Lung (tissue), 12 donors: ENCODE results near the gene SPRED2. TPM values are rescaled to one million over a fixed set of nuclear protein-coding genes. Genes with fewer than 3 reads are reported as not detected.
A peak's percentile ranks its signal among the peaks of the same experiment; 100 is the strongest.

ENCODE experiments used
- ATAC-seq: fragments of 200-7000 bp; cut with Tn5 transposase; one replicate; pipeline ENCODE4 v1.9.1; 2020; ENCODE audit warnings: moderate number of reproducible peaks; ENCODE audit not compliant: insufficient read depth, low FRiP score
- DNase-seq, 3 donors: peaks; one replicate each; pipeline ENCODE4 v3.0.0-alpha.2; 2013 to 2017
- H3K27ac ChIP-seq, 2 donors: one replicate each; pipeline ENCODE4 v1.5.1; 2013; ENCODE audit warnings: mild to moderate bottlenecking in 2 of 2, moderate library complexity in 2 of 2, control low read depth in 1 of 2, inconsistent platforms in 1 of 2, low read depth in 1 of 2, low read length in 1 of 2
- H3K27me3 ChIP-seq, 3 donors: one replicate each; pipeline ENCODE4 v1.5.1; 2013; ENCODE audit warnings: low read length in 2 of 3; ENCODE audit not compliant: control insufficient read depth in 3 of 3, insufficient read depth in 3 of 3
- H3K36me3 ChIP-seq, 4 donors: one replicate each; pipeline ENCODE4 v1.5.1; 2013; ENCODE audit warnings: low read length in 4 of 4, mild to moderate bottlenecking in 1 of 4, moderate library complexity in 1 of 4; ENCODE audit not compliant: control insufficient read depth in 4 of 4, insufficient read depth in 4 of 4
- H3K4me1 ChIP-seq, 5 donors: one replicate each; pipeline ENCODE4 v1.5.1; 2013; ENCODE audit warnings: low read length in 5 of 5, mild to moderate bottlenecking in 2 of 5, moderate library complexity in 1 of 5; ENCODE audit not compliant: control insufficient read depth in 5 of 5, insufficient read depth in 5 of 5
- H3K4me3 ChIP-seq: one replicate; pipeline ENCODE4 v1.5.1; 2013; ENCODE audit warnings: mild to moderate bottlenecking, control low read depth, moderate library complexity
- H3K9ac ChIP-seq, 2 donors: one replicate each; pipeline ENCODE4 v1.5.1; 2013; ENCODE audit warnings: low read length in 2 of 2, control low read depth in 1 of 2; ENCODE audit not compliant: insufficient read depth in 1 of 2
- H3K9me3 ChIP-seq, 4 donors: one replicate each; pipeline ENCODE4 v1.5.1; 2013; ENCODE audit warnings: low read length in 3 of 4, mild to moderate bottlenecking in 1 of 4, moderate library complexity in 1 of 4; ENCODE audit not compliant: control insufficient read depth in 4 of 4, insufficient read depth in 3 of 4
- CTCF ChIP-seq: IDR thresholded peaks from 2 replicates; pipeline ENCODE4 v1.5.1; 2012; ENCODE audit warnings: mild to moderate bottlenecking; ENCODE audit errors: control extremely low read depth, extremely low read depth
- WGBS, 2 donors: extraction: QIAGEN DNeasy Blood & Tissue Kit; methylation state at CpG; one replicate each; pipeline ENCODE4 v1.1.7; 2013; 5-methylcytosine and 5-hydroxymethylcytosine counted together
- polyA plus RNA-seq, 2 donors: library from polyadenylated mRNA; stranded (reverse); fragments of 200-250 nt; gene quantifications; one replicate each; pipeline ENCODE4 v1.2.1, GENCODE V29; 2013
- total RNA-seq, 2 donors: library from RNA; depleted of rRNA in 1 of 2; stranded (reverse); fragments of >200 nt in 1 of 2; gene quantifications; one replicate each; pipeline ENCODE4 v1.2.1, GENCODE V29; 2014 to 2021
- donor health status: control.
- donor health status: control.
- donor health status: Bipolar disorder and iron deficiency.
- donor health status: healthy.
- donor health status: DM: yes; HTN: yes; CAD: no.

SPRED2 gene
- total and polyA plus RNA-seq, 4 donors, result 11.7 to 36.4 (median 19.6) TPM

DNA sequence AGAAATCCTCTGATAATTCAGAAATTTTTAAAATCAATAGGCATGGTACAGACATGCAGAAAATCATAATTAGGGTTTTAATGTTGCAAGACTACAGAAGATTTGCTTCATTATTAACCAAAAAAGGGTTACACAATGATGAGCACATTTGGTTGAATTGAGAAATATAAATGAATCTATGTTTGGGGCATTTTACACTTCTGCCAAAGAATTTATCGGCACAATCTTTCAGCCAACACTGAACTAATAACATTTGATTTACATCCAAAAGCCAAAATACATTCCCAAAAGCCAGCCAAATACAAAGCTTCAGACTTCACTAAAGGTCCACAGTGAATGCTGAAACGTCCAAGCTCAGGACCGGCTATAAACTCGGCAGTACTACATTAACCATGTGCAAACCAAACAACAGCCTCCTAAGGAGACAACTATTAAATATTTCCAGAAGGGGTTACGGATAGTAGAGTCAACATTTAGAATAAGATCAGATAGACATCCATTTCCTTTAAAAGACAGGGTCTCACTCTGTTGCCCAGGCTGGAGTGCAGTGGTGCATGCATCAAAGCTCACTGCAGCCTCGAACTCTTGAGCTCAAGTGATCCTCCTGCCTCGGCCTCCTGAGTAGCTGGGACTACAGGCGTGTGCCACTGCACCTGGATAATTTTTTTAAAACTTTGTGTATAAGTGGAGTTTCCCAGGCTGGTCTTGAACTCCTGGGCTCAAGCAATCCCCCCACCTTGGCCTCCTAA, 29.4 kb downstream of the SPRED2 start:
- H3K27ac ChIP-seq, result no peak overlapping the region
- peak in 2 of 3 donors; percentile 45 to 58 for DNase-seq
- 71 to 75% methylated on average over 8 of the region's 8 CpGs for WGBS, 2 donors
- peaks cover 0 to 2% (median 0%) of the 10 kb centered on the region in 4 donors for H3K36me3 ChIP-seq
- H3K4me1 ChIP-seq, result peaks cover 4 to 24% (median 12%) of the 10 kb centered on the region in 5 donors
- H3K9me3 ChIP-seq, result no peaks in the 10 kb centered on the region
- no peak overlapping the region for H3K9ac ChIP-seq
- H3K4me3 ChIP-seq, result no peak overlapping the region
- no peak for TF ChIP-seq CTCF
- ATAC-seq, result no peak
- H3K27me3 ChIP-seq, result no peaks in the 10 kb centered on the region

GRCh38 chr2:65402323-65402722, 30.1 kb downstream of the SPRED2 start:
- H3K36me3 ChIP-seq, result peaks cover 0 to 2% (median 0%) of the 10 kb centered on the region in 4 donors
- H3K27ac ChIP-seq, result no peak overlapping the region
- H3K4me3 ChIP-seq, result no peak overlapping the region
- H3K4me1 ChIP-seq, result peaks cover 4 to 25% (median 9%) of the 10 kb centered on the region in 5 donors
- no peak for DNase-seq
- no peaks in the 10 kb centered on the region for H3K27me3 ChIP-seq
- no peak for TF ChIP-seq CTCF
- ATAC-seq, result no peak
- WGBS, 2 donors, result 93% methylated on average over 2 of the region's 2 CpGs
- H3K9ac ChIP-seq, result no peak overlapping the region
- no peaks in the 10 kb centered on the region for H3K9me3 ChIP-seq

DNA sequence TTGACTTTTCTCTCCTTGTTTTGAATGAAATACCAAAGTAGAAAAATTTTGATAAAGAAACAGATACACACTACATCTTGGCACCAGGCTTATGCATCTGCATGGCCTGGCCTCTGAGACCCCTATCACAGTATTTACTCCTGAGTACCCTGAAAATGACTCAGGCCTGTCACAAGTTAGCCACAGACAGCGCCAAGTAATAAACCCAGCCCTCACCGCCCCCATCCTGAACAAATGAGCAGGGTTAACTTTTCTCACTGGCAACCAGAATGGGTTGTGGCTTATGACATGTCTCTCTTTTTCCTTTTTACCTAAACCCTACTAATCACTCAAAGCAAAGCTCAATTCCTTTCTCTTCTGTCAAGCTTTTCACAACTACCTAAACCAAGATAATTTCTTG, 35.3 kb downstream of the SPRED2 start:
- no peaks in the 10 kb centered on the region for H3K9me3 ChIP-seq
- H3K4me3 ChIP-seq, result no peak overlapping the region
- H3K27ac ChIP-seq, result peak overlapping the region in 1 of 2 donors; percentile 59
- H3K9ac ChIP-seq, result no peak overlapping the region
- no peaks in the 10 kb centered on the region for H3K36me3 ChIP-seq
- peaks cover 7 to 15% (median 10%) of the 10 kb centered on the region in 5 donors for H3K4me1 ChIP-seq
- ATAC-seq (no peak), DNase-seq (no peak)
- no peak for TF ChIP-seq CTCF
- 57 to 87% methylated on average over 2 of the region's 2 CpGs for WGBS, 2 donors
- no peaks in the 10 kb centered on the region for H3K27me3 ChIP-seq
